WTC11 (cell line): ENCODE results near the gene C6. TPM values are rescaled to one million over a fixed set of nuclear protein-coding genes. Genes with fewer than 3 reads are reported as not detected.

Source experiments
- ATAC-seq: fragments of 200-7000 bp; cut with Tn5 transposase; 2 replicates; pipeline ENCODE4 v1.10.0; 2021; ENCODE audit warnings: mild to moderate bottlenecking, moderate library complexity
- CTCF ChIA-PET: fragments of 300-600 bp; sonication (Branson Sonifier 250); formaldehyde crosslinking; loops from one replicate; lab custom pipeline; 2021; ENCODE audit warnings: antibody characterized with exemption; lab: Charles Lee
- POLR2A ChIA-PET: fragments of 350-600 bp; sonication (Branson Sonifier 250); formaldehyde crosslinking; loops from one replicate; lab custom pipeline; 2021; ENCODE audit warnings: antibody characterized with exemption; lab: Charles Lee
- DNase-seq: peaks from one replicate; pipeline ENCODE4 v3.0.0; 2021; ENCODE audit warnings: low spot score
- H3K27ac Mint-ChIP-seq: 2 replicates; pipeline ENCODE4 v1.8.0; 2021; ENCODE audit warnings: mixed read lengths
- H3K27me3 Mint-ChIP-seq: 2 replicates; pipeline ENCODE4 v1.8.0; 2021; ENCODE audit warnings: low read depth, mild to moderate bottlenecking, moderate library complexity, mixed read lengths
- H3K36me3 Mint-ChIP-seq: 2 replicates; pipeline ENCODE4 v1.8.0; 2021; ENCODE audit warnings: mixed read lengths
- H3K4me1 Mint-ChIP-seq: 2 replicates; pipeline ENCODE4 v1.8.0; 2022; ENCODE audit warnings: mixed read lengths
- H3K4me3 Mint-ChIP-seq: 2 replicates; pipeline ENCODE4 v1.8.0; 2021; ENCODE audit warnings: mild to moderate bottlenecking, moderate library complexity, mixed read lengths
- H3K9me3 Mint-ChIP-seq: 2 replicates; pipeline ENCODE4 v1.8.0; 2021; ENCODE audit warnings: mixed read lengths
- ATF1 ChIP-seq: sonication (generic); formaldehyde crosslinking; IDR thresholded peaks from 2 replicates; pipeline ENCODE4 v1.8.1; 2023; ENCODE audit warnings: mild to moderate bottlenecking, moderate library complexity, missing genetic modification reagents
- ELF4 ChIP-seq: sonication (generic); formaldehyde crosslinking; IDR thresholded peaks from 2 replicates; pipeline ENCODE4 v1.8.1; 2022; ENCODE audit warnings: low read depth, mild to moderate bottlenecking, moderate library complexity, missing genetic modification reagents
- NR2C2 ChIP-seq: sonication (generic); formaldehyde crosslinking; IDR thresholded peaks from 2 replicates; pipeline ENCODE4 v1.8.0; 2022; ENCODE audit warnings: mild to moderate bottlenecking, missing genetic modification reagents
- OVOL2 ChIP-seq: fragments of 250-450 bp; sonication (Bioruptor Pico); IDR thresholded peaks from 2 replicates; pipeline ENCODE4 v1.9.0; 2021; ENCODE audit warnings: mild to moderate bottlenecking, borderline replicate concordance
- SP1 ChIP-seq: sonication (generic); formaldehyde crosslinking; conservative IDR thresholded peaks from 2 replicates; pipeline ENCODE4 v1.8.1; 2022; ENCODE audit warnings: missing genetic modification reagents
- ZNF138 ChIP-seq: sonication (generic); formaldehyde crosslinking; conservative IDR thresholded peaks from 2 replicates; pipeline ENCODE4 v1.8.1; 2022; ENCODE audit warnings: mild to moderate bottlenecking, moderate library complexity, missing genetic modification reagents
- ZNF317 ChIP-seq: sonication (generic); formaldehyde crosslinking; IDR thresholded peaks from 2 replicates; pipeline ENCODE4 v1.8.1; 2023; ENCODE audit warnings: low read depth, mild to moderate bottlenecking, moderate library complexity, missing genetic modification reagents, borderline replicate concordance
- total RNA-seq: library from RNA; stranded (reverse); gene quantifications from 3 replicates; pipeline ENCODE4 v1.2.3, GENCODE V29; 2021
- TF ChIP-seq, protein P1 (sequence below): sonication (generic); formaldehyde crosslinking; IDR thresholded peaks from 2 replicates; pipeline ENCODE4 v1.8.0; 2022; ENCODE audit warnings: mild to moderate bottlenecking, missing genetic modification reagents
- TF ChIP-seq, protein P2 (sequence below): sonication (generic); formaldehyde crosslinking; IDR thresholded peaks from 2 replicates; pipeline ENCODE4 v1.8.1; 2022; ENCODE audit warnings: low read depth, missing genetic modification reagents, borderline replicate concordance
- TF ChIP-seq, protein P3 (sequence below): sonication (generic); formaldehyde crosslinking; IDR thresholded peaks from 2 replicates; pipeline ENCODE4 v1.8.1; 2022; ENCODE audit warnings: missing genetic modification reagents, borderline replicate concordance
- TF ChIP-seq, protein P4 (sequence below): sonication (generic); formaldehyde crosslinking; IDR thresholded peaks from 2 replicates; pipeline ENCODE4 v1.8.1; 2022; ENCODE audit warnings: mild to moderate bottlenecking, moderate library complexity, missing genetic modification reagents
- TF ChIP-seq, protein P5 (sequence below): fragments of 250-450 bp; sonication (Bioruptor Pico); IDR thresholded peaks from 2 replicates; pipeline ENCODE4 v1.9.0; 2021; ENCODE audit warnings: mild to moderate bottlenecking
- TF ChIP-seq, protein P6 (sequence below): sonication (generic); formaldehyde crosslinking; conservative IDR thresholded peaks from 2 replicates; pipeline ENCODE4 v1.8.1; 2022; ENCODE audit warnings: mild to moderate bottlenecking, missing genetic modification reagents
- TF ChIP-seq, protein P7 (sequence below): sonication (generic); formaldehyde crosslinking; IDR thresholded peaks from 2 replicates; pipeline ENCODE4 v1.8.0; 2023; ENCODE audit warnings: missing genetic modification reagents

Gene C6
- total RNA-seq, 1 experiment from 2014 or later = 0.13 TPM

DNA sequence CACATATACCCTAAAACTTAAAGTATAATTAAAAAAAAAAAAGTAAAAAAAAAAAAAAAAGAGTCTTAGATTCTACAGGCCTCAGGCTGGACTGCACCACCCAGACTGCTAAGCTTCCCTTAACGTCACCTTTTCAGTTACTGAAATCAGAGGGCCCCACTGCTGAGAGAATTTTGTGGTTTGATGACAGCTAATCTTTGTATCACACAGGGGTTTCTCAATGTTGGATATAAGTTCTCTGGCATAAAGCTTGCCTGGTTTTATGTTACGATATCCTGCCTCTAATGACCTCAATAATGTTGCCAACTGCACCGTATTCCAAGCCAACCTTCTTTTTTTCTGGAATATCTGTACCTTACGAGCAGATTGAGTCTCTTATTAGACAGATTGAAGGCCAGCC, 43.1 kb upstream of the C6 start (continued):
- TF ChIP-seq, protein P1, sequence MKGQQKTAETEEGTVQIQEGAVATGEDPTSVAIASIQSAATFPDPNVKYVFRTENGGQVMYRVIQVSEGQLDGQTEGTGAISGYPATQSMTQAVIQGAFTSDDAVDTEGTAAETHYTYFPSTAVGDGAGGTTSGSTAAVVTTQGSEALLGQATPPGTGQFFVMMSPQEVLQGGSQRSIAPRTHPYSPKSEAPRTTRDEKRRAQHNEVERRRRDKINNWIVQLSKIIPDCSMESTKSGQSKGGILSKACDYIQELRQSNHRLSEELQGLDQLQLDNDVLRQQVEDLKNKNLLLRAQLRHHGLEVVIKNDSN (CRISPR knock-in tag) = no peak
- TF ChIP-seq, protein P2, sequence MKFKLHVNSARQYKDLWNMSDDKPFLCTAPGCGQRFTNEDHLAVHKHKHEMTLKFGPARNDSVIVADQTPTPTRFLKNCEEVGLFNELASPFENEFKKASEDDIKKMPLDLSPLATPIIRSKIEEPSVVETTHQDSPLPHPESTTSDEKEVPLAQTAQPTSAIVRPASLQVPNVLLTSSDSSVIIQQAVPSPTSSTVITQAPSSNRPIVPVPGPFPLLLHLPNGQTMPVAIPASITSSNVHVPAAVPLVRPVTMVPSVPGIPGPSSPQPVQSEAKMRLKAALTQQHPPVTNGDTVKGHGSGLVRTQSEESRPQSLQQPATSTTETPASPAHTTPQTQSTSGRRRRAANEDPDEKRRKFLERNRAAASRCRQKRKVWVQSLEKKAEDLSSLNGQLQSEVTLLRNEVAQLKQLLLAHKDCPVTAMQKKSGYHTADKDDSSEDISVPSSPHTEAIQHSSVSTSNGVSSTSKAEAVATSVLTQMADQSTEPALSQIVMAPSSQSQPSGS (CRISPR knock-in tag) = no peak
- TF ChIP-seq ATF1 (CRISPR knock-in tag) = no peak

DNA sequence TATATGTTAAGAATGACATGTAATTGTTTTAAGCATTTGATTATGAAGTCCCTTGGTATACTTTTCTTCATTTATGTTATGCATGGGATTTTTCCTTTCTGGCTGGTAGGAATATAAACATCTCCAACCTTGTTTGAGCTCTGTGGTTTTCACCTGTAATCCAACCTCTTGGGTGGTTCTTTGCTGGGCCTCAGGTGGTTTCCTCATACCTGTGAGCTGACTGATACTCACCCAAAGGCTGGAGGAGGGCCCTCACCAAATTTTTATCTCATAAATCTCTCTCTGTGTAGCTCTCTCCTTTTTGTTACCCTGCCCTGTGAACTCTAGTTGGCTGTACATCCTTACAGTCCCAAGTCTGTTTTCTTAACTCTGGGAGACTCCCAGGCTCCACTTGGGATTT, 39.8 kb upstream of the C6 start:
- no peaks in the 10 kb centered on the region for H3K27me3 Mint-ChIP-seq
- H3K4me1 Mint-ChIP-seq = peaks cover 15% of the 10 kb centered on the region
- POLR2A ChIA-PET = interaction anchor here (0.6 kb wide), 1 partner anchor 97 kb away, joined by 3 read pairs; no protein-coding TSS in a partner anchor
- TF ChIP-seq, protein P1 (CRISPR knock-in tag) = no peak
- DNase-seq (no peak), ATAC-seq (no peak)
- CTCF ChIA-PET = no interaction called here
- H3K36me3 Mint-ChIP-seq = peaks cover 5% of the 10 kb centered on the region; the same call in 1 of the 2 replicates
- peaks cover 25% of the 10 kb centered on the region for H3K9me3 Mint-ChIP-seq
- no peak overlapping the region for H3K27ac Mint-ChIP-seq
- no peak overlapping the region for H3K4me3 Mint-ChIP-seq

DNA sequence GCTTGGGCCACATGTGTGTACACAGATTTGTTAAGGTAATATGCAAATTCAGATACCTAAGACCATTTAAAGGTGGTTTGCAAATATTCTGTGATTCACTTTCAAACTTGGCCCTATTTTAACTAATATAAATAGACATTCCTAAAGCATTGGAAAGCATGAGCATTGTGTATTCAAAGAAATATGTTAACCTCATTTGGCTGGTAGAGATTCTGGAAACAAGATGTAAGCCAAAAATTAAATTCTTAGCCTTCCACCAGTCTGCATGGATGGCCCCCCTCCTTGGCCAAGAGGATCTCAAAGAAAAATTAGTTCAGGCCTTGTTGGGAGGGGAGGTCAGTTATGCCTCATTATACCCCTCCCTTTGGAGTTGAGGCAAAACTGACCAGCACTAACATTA, 38.7 kb upstream of the C6 start:
- DNase-seq = no peak
- ATAC-seq = no peak
- no peak overlapping the region for H3K4me3 Mint-ChIP-seq
- peaks cover 5% of the 10 kb centered on the region; the same call in 1 of the 2 replicates for H3K36me3 Mint-ChIP-seq
- CTCF ChIA-PET = no interaction called here
- peaks cover 15% of the 10 kb centered on the region for H3K4me1 Mint-ChIP-seq
- POLR2A ChIA-PET = no interaction called here
- no peak overlapping the region for H3K27ac Mint-ChIP-seq
- H3K9me3 Mint-ChIP-seq = peaks cover 26% of the 10 kb centered on the region
- TF ChIP-seq, protein P3, sequence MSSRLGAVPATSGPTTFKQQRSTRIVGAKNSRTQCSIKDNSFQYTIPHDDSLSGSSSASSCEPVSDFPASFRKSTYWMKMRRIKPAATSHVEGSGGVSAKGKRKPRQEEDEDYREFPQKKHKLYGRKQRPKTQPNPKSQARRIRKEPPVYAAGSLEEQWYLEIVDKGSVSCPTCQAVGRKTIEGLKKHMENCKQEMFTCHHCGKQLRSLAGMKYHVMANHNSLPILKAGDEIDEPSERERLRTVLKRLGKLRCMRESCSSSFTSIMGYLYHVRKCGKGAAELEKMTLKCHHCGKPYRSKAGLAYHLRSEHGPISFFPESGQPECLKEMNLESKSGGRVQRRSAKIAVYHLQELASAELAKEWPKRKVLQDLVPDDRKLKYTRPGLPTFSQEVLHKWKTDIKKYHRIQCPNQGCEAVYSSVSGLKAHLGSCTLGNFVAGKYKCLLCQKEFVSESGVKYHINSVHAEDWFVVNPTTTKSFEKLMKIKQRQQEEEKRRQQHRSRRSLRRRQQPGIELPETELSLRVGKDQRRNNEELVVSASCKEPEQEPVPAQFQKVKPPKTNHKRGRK (CRISPR knock-in tag) = no peak
- TF ChIP-seq ZNF138 (CRISPR knock-in tag) (no peak), ZNF317 (no peak), OVOL2 (CRISPR knock-in tag) (no peak), NR2C2 (CRISPR knock-in tag) (no peak), ELF4 (CRISPR knock-in tag) (no peak), SP1 (CRISPR knock-in tag) (no peak)
- TF ChIP-seq, protein P4, sequence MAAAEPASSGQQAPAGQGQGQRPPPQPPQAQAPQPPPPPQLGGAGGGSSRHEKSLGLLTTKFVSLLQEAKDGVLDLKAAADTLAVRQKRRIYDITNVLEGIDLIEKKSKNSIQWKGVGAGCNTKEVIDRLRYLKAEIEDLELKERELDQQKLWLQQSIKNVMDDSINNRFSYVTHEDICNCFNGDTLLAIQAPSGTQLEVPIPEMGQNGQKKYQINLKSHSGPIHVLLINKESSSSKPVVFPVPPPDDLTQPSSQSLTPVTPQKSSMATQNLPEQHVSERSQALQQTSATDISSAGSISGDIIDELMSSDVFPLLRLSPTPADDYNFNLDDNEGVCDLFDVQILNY (CRISPR knock-in tag) = no peak
- TF ChIP-seq, protein P5, sequence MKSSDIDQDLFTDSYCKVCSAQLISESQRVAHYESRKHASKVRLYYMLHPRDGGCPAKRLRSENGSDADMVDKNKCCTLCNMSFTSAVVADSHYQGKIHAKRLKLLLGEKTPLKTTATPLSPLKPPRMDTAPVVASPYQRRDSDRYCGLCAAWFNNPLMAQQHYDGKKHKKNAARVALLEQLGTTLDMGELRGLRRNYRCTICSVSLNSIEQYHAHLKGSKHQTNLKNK (CRISPR knock-in tag) = no peak
- TF ChIP-seq, protein P6, sequence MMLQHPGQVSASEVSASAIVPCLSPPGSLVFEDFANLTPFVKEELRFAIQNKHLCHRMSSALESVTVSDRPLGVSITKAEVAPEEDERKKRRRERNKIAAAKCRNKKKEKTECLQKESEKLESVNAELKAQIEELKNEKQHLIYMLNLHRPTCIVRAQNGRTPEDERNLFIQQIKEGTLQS = no peak
- TF ChIP-seq, protein P7, sequence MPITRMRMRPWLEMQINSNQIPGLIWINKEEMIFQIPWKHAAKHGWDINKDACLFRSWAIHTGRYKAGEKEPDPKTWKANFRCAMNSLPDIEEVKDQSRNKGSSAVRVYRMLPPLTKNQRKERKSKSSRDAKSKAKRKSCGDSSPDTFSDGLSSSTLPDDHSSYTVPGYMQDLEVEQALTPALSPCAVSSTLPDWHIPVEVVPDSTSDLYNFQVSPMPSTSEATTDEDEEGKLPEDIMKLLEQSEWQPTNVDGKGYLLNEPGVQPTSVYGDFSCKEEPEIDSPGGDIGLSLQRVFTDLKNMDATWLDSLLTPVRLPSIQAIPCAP (CRISPR knock-in tag) = no peak
- H3K27me3 Mint-ChIP-seq = no peaks in the 10 kb centered on the region
